GM18498 (cell line): Measurements from ENCODE around the gene FHL1.
A peak's percentile ranks its signal among the peaks of the same experiment; 100 is the strongest.
"Not testable (repeated sequence)": the region's sequence is repeated elsewhere in the genome, so short reads cannot be mapped to it uniquely, and the experiment has no call there.

ENCODE experiments used
- ATAC-seq: cut with Tn5 transposase; IDR thresholded peaks from one replicate; pipeline ENCODE4 v1.9.1; 2021; ENCODE audit warnings: mild to moderate bottlenecking, moderate library complexity; ENCODE audit not compliant: unreplicated experiment

FHL1 gene

GRCh38 chrX:136147315-136147901 lies at the start of gene FHL1:
Gene FHL1 (plus strand): TSS chrX:136147533.
- ATAC-seq: peak; percentile 78

- ATAC-seq: no peak
Observed at GRCh38 chrX:136097871-136098805, 49.2 kb upstream of the FHL1 start.

GRCh38 chrX:136104936-136105335 lies 42.4 kb upstream of the FHL1 start:
- no peak for ATAC-seq

GRCh38 chrX:136106920-136107528 lies 40.3 kb upstream of the FHL1 start:
- ATAC-seq: no peak

- not testable (repeated sequence) for ATAC-seq
Observed at GRCh38 chrX:136108905-136109304, 38.4 kb upstream of the FHL1 start.

- ATAC-seq: no peak
Observed at GRCh38 chrX:136112286-136112685, 35.0 kb upstream of the FHL1 start.

GRCh38 chrX:136112778-136113177 lies 34.6 kb upstream of the FHL1 start:
- no peak for ATAC-seq

- no peak for ATAC-seq
Observed at GRCh38 chrX:136115126-136115903, 32.0 kb upstream of the FHL1 start.

- ATAC-seq: no peak
Observed at GRCh38 chrX:136115904-136116297, 31.4 kb upstream of the FHL1 start.

GRCh38 chrX:136121788-136122187 lies 25.5 kb upstream of the FHL1 start:
- no peak for ATAC-seq

- ATAC-seq: no peak
Observed at GRCh38 chrX:136122207-136122606, 25.1 kb upstream of the FHL1 start.

- ATAC-seq: no peak
Observed at GRCh38 chrX:136125106-136125505, 22.2 kb upstream of the FHL1 start.

- ATAC-seq: no peak
Observed at GRCh38 chrX:136126371-136126770, 21.0 kb upstream of the FHL1 start.

GRCh38 chrX:136126872-136127406 lies 20.4 kb upstream of the FHL1 start:
- no peak for ATAC-seq

GRCh38 chrX:136128743-136129142 lies 18.6 kb upstream of the FHL1 start:
- ATAC-seq: no peak

GRCh38 chrX:136130931-136131833 lies 16.2 kb upstream of the FHL1 start:
- no peak for ATAC-seq

GRCh38 chrX:136138939-136139338 lies 8.4 kb upstream of the FHL1 start:
- ATAC-seq: no peak

- ATAC-seq: no peak
Observed at GRCh38 chrX:136141569-136141968, 5.8 kb upstream of the FHL1 start.

- ATAC-seq: no peak
Observed at GRCh38 chrX:136142592-136142991, 4.7 kb upstream of the FHL1 start.

- no peak for ATAC-seq
Observed at GRCh38 chrX:136143711-136144110, 3.6 kb upstream of the FHL1 start.
